Stimulated activated CD8-positive, alpha-beta memory T cell treated with anti-CD3 and anti-CD28 coated beads, Interleukin-4, amount 100 ng/mL, for 48 hours (primary cell): ENCODE measurements around the gene CHST11.

Experiments used
- DNase-seq: peaks from one replicate; pipeline ENCODE4 v3.0.0-alpha.2; 2020

Gene CHST11

GRCh38 chr12:104484079-104484478 is 27.3 kb downstream of the CHST11 start:
- DNase-seq: no peak

GRCh38 chr12:104485651-104486362 is 29.1 kb downstream of the CHST11 start:
- peak; percentile 58 for DNase-seq

GRCh38 chr12:104486363-104486750 is 29.6 kb downstream of the CHST11 start:
- no peak for DNase-seq

GRCh38 chr12:104486943-104487819 is 30.4 kb downstream of the CHST11 start:
- no peak for DNase-seq

GRCh38 chr12:104488374-104488773 is 31.6 kb downstream of the CHST11 start:
- no peak for DNase-seq

- no peak for DNase-seq
These were observed 33.4 kb downstream of the CHST11 start for GRCh38 chr12:104490186-104490585.

GRCh38 chr12:104490850-104491249 is 34.1 kb downstream of the CHST11 start:
- no peak for DNase-seq

GRCh38 chr12:104493496-104493895 is 36.7 kb downstream of the CHST11 start:
- DNase-seq: no peak

GRCh38 chr12:104494137-104494792 is 37.5 kb downstream of the CHST11 start:
- peak; percentile 80 for DNase-seq

GRCh38 chr12:104494793-104495158 is 38.0 kb downstream of the CHST11 start:
- no peak for DNase-seq

- DNase-seq: no peak
These were observed 39.0 kb downstream of the CHST11 start for GRCh38 chr12:104495786-104496185.

GRCh38 chr12:104496336-104496735 is 39.6 kb downstream of the CHST11 start:
- DNase-seq: no peak

GRCh38 chr12:104498211-104498801 is 41.6 kb downstream of the CHST11 start:
- DNase-seq: no peak

GRCh38 chr12:104499668-104500332 is 43.1 kb downstream of the CHST11 start:
- no peak for DNase-seq

- no peak for DNase-seq
These were observed 44.4 kb downstream of the CHST11 start for GRCh38 chr12:104501115-104501514.

GRCh38 chr12:104501660-104502059 is 44.9 kb downstream of the CHST11 start:
- peak; percentile 52 for DNase-seq

GRCh38 chr12:104502217-104502616 is 45.5 kb downstream of the CHST11 start:
- no peak for DNase-seq

- no peak for DNase-seq
These were observed 45.9 kb downstream of the CHST11 start for GRCh38 chr12:104502638-104503037.

GRCh38 chr12:104503191-104503590 is 46.4 kb downstream of the CHST11 start:
- no peak for DNase-seq

- no peak for DNase-seq
These were observed 47.4 kb downstream of the CHST11 start for GRCh38 chr12:104504146-104504545.

- no peak for DNase-seq
These were observed 48.5 kb downstream of the CHST11 start for GRCh38 chr12:104505095-104505818.
